IPS-15b (cell line): ENCODE data around the gene SYDE1.
"Not testable (repeated sequence)": the region's sequence is repeated elsewhere in the genome, so short reads cannot be mapped to it uniquely, and the experiment has no call there.

Experiments used
- H3K27me3 ChIP-seq: one replicate; pipeline ENCODE4 v1.6.1; 2013; ENCODE audit warnings: low read length; ENCODE audit not compliant: control insufficient read depth, insufficient read depth
- H3K36me3 ChIP-seq: one replicate; pipeline ENCODE4 v1.6.1; 2013; ENCODE audit warnings: low read length; ENCODE audit not compliant: control insufficient read depth, insufficient read depth
- H3K4me1 ChIP-seq: one replicate; pipeline ENCODE4 v1.6.1; 2013; ENCODE audit warnings: mild to moderate bottlenecking, low read length; ENCODE audit not compliant: control insufficient read depth, insufficient read depth
- H3K4me3 ChIP-seq: one replicate; pipeline ENCODE4 v1.5.1; 2013; ENCODE audit warnings: low read depth, low read length
- H3K9ac ChIP-seq: one replicate; pipeline ENCODE4 v1.6.1; 2013; ENCODE audit warnings: low read depth, mild to moderate bottlenecking, low read length
- H3K9me3 ChIP-seq: one replicate; pipeline ENCODE4 v1.6.1; 2013; ENCODE audit warnings: mild to moderate bottlenecking, low read length; ENCODE audit not compliant: control insufficient read depth, insufficient read depth

Gene SYDE1

DNA sequence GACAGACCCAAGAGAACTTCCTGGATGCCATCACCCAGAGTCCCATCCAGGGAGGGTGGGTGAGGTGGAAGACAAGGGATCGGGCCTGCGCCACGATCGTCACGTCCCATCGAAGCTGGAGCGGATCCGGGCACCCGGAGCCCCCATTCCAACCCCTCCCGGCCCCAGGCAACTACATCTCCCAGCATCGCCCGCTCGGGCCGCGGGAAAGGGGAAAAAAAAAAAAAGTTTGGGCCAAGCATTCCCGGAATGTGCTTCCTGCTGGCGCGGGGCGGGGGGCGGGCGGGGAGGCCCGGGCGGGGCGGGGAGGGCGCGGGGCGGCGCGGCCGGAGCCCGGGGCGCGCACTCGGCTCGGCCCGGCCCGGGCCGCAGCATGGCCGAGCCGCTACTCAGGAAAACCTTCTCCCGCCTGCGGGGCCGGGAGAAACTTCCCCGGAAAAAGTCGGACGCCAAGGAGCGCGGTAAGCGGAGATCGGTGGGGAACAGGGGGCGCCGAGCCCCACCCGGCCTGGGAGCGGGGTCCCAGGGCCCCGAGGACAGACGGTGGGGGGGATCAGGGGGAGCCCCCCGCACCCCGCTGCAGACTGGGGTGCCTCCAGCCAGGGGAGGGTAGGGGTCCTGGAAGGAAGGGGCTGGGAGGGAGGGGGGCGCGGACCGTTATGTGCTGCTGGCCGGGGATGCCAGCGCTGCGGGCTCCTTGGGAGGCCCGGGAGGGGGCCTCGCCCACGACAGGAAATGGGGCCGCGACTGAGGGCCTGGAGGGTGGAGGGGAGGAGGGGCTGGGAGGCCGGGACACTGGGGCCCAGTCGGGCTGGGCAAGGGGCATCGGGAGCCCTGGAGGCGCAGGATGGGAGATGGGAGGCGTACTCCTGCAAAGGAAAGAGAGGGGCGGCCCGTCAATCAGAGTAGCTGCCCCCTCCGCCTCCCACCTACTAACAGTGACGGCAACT lies at the start of gene SYDE1:
SYDE1 (plus strand) TSS at position 341 of the 950 bp plus-strand sequence; CDS start at position 374, 33 bp downstream.
- Histone ChIP-seq H3K4me1 (peaks cover 6% of the 10 kb centered on the region), H3K36me3 (peaks cover 8% of the 10 kb centered on the region), H3K27me3 (no peaks in the 10 kb centered on the region), H3K4me3 (peak within 1 kb of the TSS; percentile 67), H3K9ac (peak within 1 kb of the TSS; percentile 54), H3K9me3 (no peaks in the 10 kb centered on the region)

DNA sequence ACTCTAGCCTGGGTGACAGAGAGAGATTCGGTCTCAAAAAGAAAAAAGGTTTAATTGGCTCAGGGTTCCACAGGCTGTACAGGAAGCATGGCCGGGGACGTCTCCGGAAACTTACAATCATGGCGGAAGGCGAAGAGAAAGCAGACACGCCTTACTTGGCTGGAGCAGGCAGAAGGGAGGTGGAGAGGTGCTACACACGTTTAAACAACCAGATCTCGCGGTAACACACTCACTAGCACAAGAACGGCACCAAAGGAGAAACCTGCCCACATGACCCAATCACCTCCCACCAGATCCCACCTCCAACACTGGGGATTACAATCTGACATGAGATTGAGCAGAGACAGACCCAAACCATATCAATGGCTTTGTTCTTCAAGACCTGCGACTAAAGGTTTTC lies 45.2 kb upstream of the SYDE1 start:
- no peak overlapping the region for H3K9ac ChIP-seq
- H3K9me3 ChIP-seq, result no peaks in the 10 kb centered on the region
- H3K27me3 ChIP-seq, result no peaks in the 10 kb centered on the region
- H3K36me3 ChIP-seq, result no peaks in the 10 kb centered on the region
- H3K4me3 ChIP-seq, result no peak overlapping the region
- H3K4me1 ChIP-seq, result no peaks in the 10 kb centered on the region

- not testable (repeated sequence) for H3K36me3 ChIP-seq, H3K9me3 ChIP-seq, H3K27me3 ChIP-seq, H3K4me3 ChIP-seq, H3K9ac ChIP-seq, H3K4me1 ChIP-seq
Measured at GRCh38 chr19:15070386-15070785, 36.8 kb upstream of the SYDE1 start.

DNA sequence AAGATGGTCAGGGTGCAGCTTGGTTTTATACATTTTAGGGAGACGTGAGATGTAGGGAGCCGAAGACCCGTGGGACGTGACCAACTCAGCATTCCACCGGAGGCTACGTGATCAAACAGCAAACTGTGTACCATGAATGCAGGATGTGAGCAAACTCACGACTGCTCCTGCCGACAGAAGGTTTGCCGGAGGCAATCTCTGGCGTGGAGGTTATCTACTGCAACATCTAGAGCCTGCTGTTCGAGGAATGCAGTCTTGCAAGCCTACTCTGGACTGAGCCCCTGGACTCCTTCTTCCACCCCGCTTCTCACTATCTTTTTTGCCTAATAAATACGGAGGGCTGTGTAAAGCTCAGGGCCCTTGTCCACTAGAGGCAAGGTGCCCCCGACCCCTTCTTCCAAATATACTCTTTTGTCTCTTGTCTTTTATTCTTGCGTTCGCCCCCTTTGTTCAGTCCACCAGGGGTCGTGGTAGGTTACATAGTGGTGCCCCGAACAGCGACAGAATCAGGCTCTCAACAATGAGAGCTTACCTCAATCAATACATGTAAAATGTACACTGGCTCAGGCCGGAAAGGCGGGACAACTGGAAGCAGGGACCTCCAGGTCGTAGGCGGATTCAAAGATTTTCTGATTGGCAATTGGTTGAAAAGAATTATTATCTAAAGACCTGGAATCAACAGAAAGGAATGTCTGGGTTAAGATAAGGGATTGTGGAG lies 34.1 kb upstream of the SYDE1 start:
- H3K9me3 ChIP-seq, result no peaks in the 10 kb centered on the region
- H3K9ac ChIP-seq, result no peak overlapping the region
- no peaks in the 10 kb centered on the region for H3K36me3 ChIP-seq
- no peaks in the 10 kb centered on the region for H3K27me3 ChIP-seq
- no peak overlapping the region for H3K4me3 ChIP-seq
- H3K4me1 ChIP-seq, result no peaks in the 10 kb centered on the region

DNA sequence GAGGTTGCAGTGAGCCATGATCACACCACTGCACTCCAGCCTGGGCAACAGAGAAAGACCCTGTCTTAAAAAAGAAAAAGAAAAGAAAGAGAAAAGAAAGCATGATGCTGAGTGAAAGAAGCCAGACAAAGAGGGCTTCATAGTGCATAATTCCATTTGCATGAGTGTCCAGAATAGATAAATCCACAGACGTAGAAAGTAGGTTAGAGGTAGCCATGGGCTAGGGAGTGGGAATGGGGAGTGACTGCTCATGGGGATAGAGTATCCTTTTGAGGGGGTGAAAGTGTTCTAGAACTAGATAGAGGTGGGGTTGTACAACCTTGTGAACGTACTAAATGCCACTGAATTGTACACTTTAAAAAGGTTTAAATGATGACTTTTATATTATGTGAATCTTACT lies 32.8 kb upstream of the SYDE1 start:
- no peaks in the 10 kb centered on the region for H3K36me3 ChIP-seq
- H3K27me3 ChIP-seq, result no peaks in the 10 kb centered on the region
- H3K4me1 ChIP-seq, result no peaks in the 10 kb centered on the region
- no peak overlapping the region for H3K4me3 ChIP-seq
- no peak overlapping the region for H3K9ac ChIP-seq
- no peaks in the 10 kb centered on the region for H3K9me3 ChIP-seq

DNA sequence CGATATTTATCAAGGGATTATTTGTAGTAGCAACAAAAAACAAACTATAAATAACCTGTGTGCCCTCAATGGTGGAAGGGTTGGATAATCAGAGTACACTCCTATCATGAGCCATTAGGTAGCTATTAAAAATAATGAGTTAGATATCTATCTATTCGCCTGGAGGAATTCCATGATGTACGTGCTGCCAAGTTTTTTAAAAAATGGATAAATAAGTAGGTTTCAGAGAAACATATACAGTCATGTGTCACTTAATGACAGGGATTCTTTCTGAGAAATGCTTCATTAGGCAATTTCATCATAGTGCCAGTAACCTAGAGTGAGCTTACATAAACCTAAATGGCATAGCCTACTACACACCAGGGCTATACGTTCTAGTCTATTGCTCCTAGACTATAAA lies 31.4 kb upstream of the SYDE1 start:
- Histone ChIP-seq H3K36me3 (no peaks in the 10 kb centered on the region), H3K4me3 (no peak overlapping the region), H3K9ac (no peak overlapping the region), H3K27me3 (peaks cover 4% of the 10 kb centered on the region), H3K4me1 (no peaks in the 10 kb centered on the region), H3K9me3 (no peaks in the 10 kb centered on the region)

- H3K27me3 ChIP-seq, H3K36me3 ChIP-seq, H3K9me3 ChIP-seq, H3K4me3 ChIP-seq, H3K4me1 ChIP-seq, H3K9ac ChIP-seq: not testable (repeated sequence)
Measured at GRCh38 chr19:15080002-15080401, 27.2 kb upstream of the SYDE1 start.

GRCh38 chr19:15081911-15082310 lies 25.3 kb upstream of the SYDE1 start, which contains the start of gene OR1I1:
TSS of gene OR1I1 (plus strand) at chr19:15082211. CDS start at chr19:15087066, 4,855 bp downstream.
- Histone ChIP-seq H3K36me3 (no peaks in the 10 kb centered on the region), H3K9me3 (no peaks in the 10 kb centered on the region), H3K27me3 (peaks cover 6% of the 10 kb centered on the region), H3K9ac (no peak within 1 kb of the TSS), H3K4me3 (no peak within 1 kb of the TSS), H3K4me1 (no peaks in the 10 kb centered on the region)

- Histone ChIP-seq H3K36me3 (no peaks in the 10 kb centered on the region), H3K9ac (no peak overlapping the region), H3K9me3 (no peaks in the 10 kb centered on the region), H3K27me3 (peaks cover 14% of the 10 kb centered on the region), H3K4me3 (no peak overlapping the region), H3K4me1 (no peaks in the 10 kb centered on the region)
Measured at GRCh38 chr19:15087182-15087581, 20.0 kb upstream of the SYDE1 start.

DNA sequence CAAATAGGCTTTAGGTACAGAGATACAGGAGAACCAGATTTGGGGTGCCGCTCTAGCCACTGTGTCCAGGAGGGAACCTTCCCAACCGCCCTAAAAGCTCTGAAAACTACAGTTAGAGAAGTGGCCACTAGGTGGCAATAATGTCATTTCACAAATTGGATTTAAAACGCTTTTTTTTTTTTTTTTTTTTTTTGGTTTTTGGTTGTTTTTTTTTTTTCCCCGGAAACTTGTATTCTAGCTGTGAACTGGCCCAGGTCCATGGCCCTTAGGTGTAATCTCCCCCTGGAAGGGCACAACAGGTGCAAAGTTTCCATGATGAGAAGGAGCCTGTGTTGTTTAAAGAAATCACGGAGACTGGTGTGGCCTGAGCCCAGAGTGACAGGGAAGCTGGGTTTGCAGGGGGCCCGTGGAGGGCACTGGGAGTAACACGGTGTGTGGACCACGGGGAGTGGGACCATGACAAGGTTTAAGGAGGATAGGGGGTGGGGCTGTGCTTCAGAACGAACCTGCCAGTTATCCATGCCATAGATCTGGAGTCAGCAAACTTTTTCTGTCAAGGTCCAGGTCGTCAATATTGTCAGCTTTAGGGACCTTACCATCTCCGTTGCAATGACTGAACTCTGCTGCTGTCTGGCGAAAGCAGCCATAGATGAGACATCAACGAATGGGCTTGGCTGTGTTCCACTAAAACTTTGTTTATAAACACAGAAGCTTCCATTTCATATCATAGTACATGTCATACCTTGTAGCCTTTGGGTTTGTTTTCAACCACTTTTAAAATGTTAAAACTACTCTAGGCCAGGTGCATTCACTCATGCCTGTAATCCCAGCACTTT lies 15.1 kb upstream of the SYDE1 start:
- H3K36me3 ChIP-seq, result no peaks in the 10 kb centered on the region
- H3K27me3 ChIP-seq, result peaks cover 10% of the 10 kb centered on the region
- H3K4me3 ChIP-seq, result peak overlapping the region; percentile 30
- no peaks in the 10 kb centered on the region for H3K4me1 ChIP-seq
- no peaks in the 10 kb centered on the region for H3K9me3 ChIP-seq
- H3K9ac ChIP-seq, result no peak overlapping the region

DNA sequence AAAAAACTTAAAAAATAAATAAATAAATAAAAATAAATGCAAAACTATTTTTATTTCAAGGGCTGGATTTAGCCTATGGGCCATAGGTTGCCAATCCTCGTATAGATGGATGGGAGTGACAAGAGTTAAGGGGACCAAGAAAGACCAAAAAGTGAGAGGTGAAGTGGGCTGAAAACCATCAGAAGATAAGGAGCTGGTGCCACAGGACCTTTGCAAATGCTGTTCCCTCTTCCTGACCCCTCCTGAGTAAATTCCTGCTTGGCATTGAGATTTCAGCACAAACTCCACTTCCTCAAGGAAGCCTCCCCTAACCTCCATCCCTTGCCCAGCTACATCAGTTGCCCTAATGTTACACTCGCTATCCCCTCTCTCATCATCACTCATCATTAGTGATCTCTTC lies 14.2 kb upstream of the SYDE1 start:
- no peaks in the 10 kb centered on the region for H3K36me3 ChIP-seq
- H3K9ac ChIP-seq, result no peak overlapping the region
- H3K4me3 ChIP-seq, result no peak overlapping the region
- H3K27me3 ChIP-seq, result peaks cover 3% of the 10 kb centered on the region
- no peaks in the 10 kb centered on the region for H3K4me1 ChIP-seq
- H3K9me3 ChIP-seq, result no peaks in the 10 kb centered on the region
